Ovary (tissue), 3 donors: ENCODE results near the gene TNFRSF13B.

Source experiments
- CTCF ChIP-seq, 3 donors: fragments of 450-650 bp in 2 of 3; fragments of 200-600 bp in 1 of 3; IDR thresholded peaks; one replicate each; pipeline versions ENCODE4 v1.5.1 to v1.8.0; 2016 to 2022; ENCODE audit warnings: antibody characterized with exemption in 3 of 3, mild to moderate bottlenecking in 1 of 3
- POLR2A ChIP-seq: fragments of 450-650 bp; IDR thresholded peaks from one replicate; pipeline ENCODE4 v1.6.1; 2017; ENCODE audit warnings: antibody characterized with exemption, mild to moderate bottlenecking, moderate library complexity
- donor health status: DM: no; HTN: no; CAD: no.

GRCh38 chr17:16952401-16952800 is 19.5 kb downstream of the TNFRSF13B start:
- TF ChIP-seq CTCF (IDR thresholded peaks at IDR 0.05): no peak
- TF ChIP-seq POLR2A: no peak
